HG02642 (cell line): ENCODE data around the gene ZNF175.
"Not testable (repeated sequence)": the region's sequence is repeated elsewhere in the genome, so short reads cannot be mapped to it uniquely, and the experiment has no call there.

ENCODE experiments used
- ATAC-seq: cut with Tn5 transposase; IDR thresholded peaks from one replicate; pipeline ENCODE4 v1.9.1; 2021; ENCODE audit warnings: mild to moderate bottlenecking; ENCODE audit not compliant: unreplicated experiment, poor library complexity

The ZNF175 gene

DNA sequence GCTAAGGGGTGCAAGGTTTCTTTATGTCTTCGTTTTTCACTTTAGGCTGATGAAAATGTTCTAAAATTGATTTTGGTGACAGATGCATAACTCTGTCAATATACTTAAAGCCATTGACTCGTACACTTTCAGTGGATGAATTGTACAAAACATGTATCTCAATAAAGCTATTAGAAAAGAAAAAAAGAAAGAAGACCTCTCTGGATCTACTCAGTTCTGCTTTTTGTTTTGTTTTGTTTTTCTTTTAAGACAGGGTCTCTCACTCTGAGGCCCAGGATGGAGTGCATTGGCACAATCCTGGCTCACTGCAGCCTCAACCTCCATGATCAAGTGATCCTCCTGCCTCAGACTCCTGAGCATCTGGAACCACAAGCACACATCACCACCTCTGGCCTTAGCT lies 55.6 kb downstream of the ZNF175 start:
- no peak for ATAC-seq

DNA sequence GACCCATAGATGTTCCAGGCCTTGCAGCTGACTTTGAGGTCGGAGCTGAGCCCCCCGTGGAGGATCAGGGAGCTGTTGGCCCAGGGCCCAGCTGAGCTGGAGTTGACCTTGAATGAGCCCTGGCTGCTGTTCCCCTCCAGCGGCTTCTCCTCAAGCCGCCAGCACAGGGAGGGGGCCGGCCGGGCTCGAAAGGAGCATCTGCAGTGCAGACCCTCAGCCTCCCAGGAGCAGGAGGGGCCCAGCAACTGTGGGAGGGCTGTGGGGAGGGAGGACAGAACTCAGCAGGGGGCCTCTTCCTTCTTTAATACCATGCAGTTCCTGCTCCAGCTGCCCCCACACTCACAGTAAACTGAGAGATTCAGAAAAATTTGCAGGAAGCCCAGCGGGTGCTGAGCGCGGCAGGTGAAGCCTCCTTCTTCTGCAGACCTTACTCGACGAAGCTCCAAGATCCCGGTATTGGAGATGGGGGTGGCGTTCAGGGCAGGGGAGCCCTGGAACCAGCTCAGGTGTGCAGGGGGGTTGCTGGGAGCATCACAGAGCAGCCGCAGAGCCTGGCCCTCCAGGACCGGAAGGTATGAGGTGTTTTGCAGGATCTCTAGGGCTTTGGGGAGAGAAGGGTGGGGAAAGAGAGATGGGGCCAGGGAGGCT lies 56.5 kb downstream of the ZNF175 start:
- no peak for ATAC-seq

DNA sequence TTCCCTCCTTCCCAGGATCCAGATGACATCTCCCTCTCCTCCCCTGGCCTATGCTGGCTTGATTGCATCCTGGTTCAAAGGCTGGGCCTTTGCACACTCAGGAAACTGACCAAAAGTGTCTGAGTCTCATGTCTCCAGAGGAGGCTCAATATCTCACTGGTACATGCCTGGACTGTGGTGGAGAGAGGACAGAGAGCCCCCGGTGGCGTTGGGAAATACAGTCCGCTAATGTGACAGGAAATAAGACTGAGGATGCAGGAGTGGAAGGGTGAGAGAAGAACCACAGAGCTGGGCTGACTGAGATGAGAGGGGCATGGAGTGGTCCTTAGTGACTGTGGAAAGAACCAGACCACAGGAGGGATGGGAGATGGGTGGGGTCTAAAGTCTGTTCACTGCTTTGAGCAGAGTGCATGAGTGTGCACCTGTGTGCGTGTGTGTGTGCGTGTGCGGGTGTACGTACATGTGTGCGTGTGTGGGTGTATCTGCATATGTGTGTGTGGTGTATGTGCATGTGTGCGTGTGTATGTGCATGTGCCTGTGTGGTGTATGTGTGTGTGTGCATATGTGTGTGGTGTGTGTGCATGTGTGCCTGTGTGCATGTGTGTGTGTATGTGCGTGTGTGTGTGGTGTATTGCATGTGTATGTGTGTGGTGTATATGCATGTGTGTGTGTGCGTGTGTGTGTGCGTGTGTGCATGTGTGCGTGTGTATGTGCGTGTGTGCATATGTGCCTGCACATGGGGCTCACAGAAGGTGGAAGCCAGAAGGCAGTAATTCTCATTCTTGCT lies 57.3 kb downstream of the ZNF175 start:
- no peak for ATAC-seq

DNA sequence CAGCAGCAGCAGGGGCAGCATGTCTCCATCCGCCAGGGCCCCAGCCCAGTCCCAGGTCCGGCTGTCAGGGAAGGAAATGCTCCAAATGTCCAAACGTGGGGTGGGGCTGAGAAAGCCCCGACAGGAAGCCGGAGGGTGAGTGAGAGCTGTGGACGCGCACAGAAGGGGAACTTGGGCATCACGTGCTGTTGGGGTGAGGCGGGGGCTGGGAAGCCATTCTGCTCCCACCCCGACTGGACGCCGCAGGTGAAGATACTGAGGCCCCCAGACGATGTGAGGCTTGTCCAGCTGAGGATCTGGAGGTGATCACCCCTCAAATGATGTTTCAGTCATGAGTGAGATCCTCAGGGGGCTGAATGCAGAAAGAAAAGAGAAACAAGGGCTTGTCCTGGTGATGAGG lies 59.2 kb downstream of the ZNF175 start, which contains the start of gene SIGLEC5:
Gene SIGLEC5, minus strand, starts transcription at position 87 of the 400 bp plus-strand sequence. Its CDS starts 66 bp downstream, at position 21.
- ATAC-seq = not testable (repeated sequence)

DNA sequence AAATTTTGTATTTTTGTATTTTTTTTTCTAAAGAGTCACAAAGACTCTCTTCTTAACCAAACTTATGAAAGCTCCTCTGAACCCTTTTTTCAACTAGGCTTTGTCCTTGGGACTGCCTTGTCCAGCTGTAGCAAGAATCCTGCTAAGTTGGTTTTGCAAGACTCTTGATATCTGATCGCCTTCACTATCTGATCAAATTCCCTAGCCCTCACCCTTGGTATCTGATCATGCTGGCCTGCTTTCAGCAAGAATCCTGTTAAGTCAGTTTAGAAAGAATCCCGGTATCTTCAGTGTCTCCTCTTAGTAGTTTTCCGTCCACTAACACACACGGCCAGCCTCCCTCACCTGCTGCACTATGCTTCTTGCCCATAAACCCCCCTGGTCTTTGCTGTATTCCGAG lies 61.0 kb downstream of the ZNF175 start:
- ATAC-seq = no peak

DNA sequence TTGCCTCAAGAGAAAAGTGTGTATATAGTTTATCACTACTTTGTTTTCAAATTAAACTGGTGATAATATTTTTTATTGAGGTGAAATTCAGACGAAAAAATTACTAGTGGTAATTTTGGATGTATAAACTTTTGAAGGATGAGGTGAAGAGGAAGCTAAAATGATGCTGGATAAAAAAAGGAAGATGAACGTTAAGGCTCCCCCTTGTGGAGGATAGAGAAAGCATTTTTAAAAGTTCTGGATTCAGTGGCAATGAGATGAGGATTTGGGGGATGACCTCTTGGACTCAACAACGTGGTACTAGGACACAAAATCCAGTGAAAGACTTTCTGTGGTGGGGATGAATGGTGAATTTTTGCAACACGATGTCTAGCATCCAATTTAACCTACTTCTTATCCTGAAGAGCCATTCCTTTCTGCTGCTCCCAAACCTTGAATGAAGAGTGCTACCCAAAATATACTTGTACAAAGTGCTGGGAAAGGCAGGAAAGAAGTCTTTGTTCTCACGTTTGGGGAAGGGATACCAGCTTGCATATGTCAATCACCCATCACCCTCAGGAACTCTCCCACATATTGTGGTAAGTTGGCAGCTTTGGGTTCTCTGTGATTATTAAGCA lies 66.4 kb downstream of the ZNF175 start:
- no peak for ATAC-seq

DNA sequence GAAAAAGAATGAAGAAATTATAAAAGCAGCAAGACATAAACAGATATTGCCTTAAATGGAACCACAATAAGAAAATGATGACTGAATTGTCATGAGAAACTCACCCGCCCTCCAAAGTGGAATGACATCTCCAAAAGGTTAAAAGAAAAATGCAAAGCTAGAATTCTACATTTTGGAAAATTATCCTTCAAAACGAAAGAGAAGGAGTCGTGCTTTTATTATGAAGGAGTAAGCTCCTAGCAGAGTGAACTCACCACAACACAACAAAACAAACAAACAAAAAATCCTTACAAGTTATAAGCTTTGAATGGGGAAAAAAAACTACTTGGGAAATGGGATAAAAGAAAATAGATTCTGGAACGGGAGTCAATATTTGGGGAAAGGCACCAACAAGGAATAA lies 68.8 kb downstream of the ZNF175 start:
- no peak for ATAC-seq

DNA sequence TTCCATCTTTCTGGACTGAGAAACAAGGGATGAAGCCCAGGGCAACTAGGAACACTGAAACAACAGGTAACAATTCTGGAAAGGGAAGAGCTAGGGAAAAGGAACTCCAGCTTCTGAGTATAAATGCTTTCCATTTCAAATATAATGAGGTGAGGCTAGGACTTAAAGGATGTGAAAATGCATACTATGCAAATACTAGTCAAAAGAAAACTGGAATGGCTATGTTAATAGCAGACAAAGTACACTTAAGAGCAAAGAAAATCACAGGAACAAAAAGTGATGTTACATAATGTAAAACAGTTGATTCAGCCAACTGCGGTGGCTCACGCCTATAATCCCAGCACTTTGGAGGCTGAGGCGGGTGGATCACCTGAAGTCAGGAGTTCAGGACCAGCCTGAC lies 69.3 kb downstream of the ZNF175 start:
- ATAC-seq = no peak

DNA sequence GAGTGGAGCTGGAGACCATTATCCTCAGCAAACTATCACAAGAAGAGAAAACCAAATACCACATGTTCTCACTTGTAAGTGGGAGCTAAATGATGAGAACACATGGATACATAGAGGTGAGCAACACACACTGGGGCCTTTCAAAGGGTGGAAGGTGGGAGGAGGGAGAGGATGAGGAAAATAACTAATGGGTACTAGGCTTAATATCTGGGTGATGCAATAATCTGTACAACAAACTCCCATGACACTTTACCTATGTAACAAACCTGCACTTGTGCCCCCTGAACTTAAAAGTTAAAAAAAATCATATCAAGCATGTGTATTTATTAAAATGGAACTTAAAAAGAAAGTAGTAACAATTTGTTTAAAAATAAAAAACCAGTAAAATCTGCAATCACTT lies 70.6 kb downstream of the ZNF175 start:
- ATAC-seq = no peak
